ENCODE results near the gene GARRE1.

Gene GARRE1

GRCh38 chr19:34298891-34299520 is 44.7 kb downstream of the GARRE1 start:
- DNase-seq: no peak

GRCh38 chr19:34299576-34299975 is 45.2 kb downstream of the GARRE1 start:
- no peak for DNase-seq

- no peak for DNase-seq
Measured at GRCh38 chr19:34300380-34300779, 46.0 kb downstream of the GARRE1 start.

- DNase-seq: no peak
Measured at GRCh38 chr19:34300962-34301361, 46.6 kb downstream of the GARRE1 start.
